HG03565 (cell line): ENCODE results near the gene DNAAF1.
"Not testable (repeated sequence)": the region's sequence is repeated elsewhere in the genome, so short reads cannot be mapped to it uniquely, and the experiment has no call there.

Source experiments
- ATAC-seq: cut with Tn5 transposase; IDR thresholded peaks from one replicate; pipeline ENCODE4 v1.9.1; 2021; ENCODE audit warnings: mild to moderate bottlenecking, moderate library complexity; ENCODE audit not compliant: unreplicated experiment

Gene DNAAF1

DNA sequence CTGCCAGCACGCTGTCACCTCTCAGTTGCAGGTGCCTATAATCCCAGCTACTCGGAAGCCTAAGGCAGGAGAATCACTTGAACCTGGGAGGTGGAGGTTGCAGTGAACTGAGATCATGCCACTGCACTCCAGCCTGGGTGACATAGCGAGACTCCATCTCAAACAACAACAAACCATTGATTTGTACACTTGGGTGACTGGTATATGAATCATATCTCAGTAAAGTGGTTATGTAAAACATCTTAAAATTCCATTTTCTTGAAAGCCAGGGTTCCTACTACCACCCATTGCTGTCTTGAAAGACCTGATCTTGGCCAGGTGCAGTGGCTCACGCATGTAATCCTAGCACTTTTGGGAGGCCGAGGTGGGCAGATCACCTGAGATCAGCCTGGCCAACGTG, 60.0 kb downstream of the DNAAF1 start:
- ATAC-seq: not testable (repeated sequence)

DNA sequence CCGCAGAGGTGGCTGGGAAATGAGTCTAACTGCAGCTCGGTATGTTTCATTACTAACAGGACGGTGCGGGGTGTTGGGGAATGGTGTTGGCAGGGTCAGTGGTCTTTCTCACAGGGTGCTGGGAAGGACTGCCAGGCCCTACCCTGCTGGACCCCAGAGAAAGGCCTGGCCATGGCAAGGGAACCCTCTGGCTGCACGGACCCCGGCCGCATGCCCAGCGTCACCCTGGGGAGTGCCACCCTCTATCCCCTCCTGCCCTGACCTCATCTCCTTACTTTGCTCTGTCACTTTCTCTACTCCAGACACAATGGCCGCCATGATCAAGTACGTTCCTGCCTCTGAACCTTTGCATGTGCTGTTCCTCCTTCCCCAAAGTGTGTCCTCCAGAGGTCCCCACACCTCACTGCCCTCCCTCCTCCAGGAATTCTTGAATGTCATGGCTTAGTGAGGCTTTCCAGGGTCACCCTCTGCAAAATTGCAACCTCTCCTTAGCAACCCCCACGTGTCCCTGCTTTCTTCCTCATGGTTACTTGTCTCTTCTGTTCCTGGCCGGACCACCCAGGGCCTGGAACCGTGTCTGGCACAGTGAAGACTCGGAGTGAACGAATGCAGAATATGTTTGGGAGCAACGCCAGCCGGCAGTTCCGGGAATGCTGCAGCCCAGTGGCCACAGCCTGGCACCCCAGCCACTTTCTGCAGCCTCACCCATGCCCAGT, 61.0 kb downstream of the DNAAF1 start:
- no peak for ATAC-seq

DNA sequence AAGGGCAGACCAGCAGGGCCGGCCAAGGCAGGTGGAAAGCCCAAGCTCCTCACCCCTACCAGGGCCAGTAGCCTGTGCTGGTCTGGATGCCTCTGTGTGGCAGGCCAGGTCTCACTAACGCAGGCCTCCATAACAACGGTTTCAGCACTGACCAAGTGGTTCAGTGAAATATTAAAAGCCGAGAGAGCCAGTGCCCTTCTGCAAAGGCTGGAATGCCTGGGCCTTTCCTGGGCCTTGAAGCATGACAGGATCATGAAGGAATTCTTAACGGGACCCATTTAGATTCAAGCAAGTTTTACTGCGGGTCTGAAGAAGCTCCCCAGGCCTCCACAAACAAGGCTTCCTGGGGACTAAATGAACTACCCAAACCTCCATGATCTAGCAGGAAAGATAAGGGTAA, 62.1 kb downstream of the DNAAF1 start:
- ATAC-seq: no peak

DNA sequence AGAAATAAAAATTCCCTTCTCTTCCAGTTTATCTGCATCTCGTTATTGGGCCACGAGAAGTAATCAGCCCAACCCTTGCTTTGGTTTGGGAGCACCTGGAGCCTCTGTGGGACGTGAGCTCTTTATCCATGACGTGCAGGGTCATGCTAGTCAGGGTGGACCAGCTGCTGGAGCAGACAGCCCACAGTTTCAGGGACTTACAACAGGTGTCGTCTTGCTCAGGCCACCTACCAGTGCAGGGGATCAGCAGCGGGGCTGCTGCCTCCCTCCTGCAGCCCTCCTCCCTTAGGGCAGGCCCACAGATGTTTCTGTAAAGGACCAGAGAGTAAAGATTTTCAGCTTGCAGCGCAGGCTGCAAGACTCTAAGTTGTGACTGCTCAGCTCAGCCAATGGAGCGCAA, 62.8 kb downstream of the DNAAF1 start:
- no peak for ATAC-seq

DNA sequence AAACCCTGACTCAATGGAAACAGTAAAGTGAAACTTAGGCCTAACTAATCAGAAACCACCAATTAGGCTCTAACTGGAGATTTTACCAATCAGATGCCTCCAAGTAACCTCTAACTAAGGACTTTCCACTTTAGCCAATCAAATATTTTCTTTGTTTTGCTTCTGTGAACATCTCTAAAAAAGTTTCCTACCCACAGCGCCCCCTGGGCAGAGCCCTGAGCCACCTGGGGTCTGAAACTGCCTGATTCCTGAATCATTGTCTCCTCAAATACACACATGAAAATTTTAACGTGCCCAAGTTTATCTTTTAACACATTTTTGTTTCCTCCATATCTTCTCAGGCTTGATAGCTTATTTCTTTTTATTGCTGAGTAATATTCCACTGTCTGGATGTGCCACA, 64.9 kb downstream of the DNAAF1 start:
- no peak for ATAC-seq

DNA sequence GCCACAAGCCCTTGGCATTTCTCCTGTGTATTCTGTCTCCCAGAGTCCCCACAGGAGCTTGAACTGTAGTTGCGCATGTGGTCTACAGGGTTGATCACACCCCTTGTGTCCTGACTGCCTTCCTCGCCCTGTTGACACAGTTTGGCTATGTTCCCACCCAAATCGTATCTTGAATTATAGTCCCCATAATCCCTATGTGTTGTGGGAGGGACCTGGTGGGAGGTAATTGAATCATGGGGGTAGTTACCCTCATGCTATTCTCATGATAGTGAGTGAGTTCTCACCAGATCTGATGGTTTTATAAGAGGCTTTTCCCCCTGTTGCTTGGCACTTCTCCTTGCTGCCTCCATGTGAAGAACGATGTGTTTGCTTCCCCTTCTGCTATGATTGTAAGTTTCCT, 67.0 kb downstream of the DNAAF1 start:
- no peak for ATAC-seq

DNA sequence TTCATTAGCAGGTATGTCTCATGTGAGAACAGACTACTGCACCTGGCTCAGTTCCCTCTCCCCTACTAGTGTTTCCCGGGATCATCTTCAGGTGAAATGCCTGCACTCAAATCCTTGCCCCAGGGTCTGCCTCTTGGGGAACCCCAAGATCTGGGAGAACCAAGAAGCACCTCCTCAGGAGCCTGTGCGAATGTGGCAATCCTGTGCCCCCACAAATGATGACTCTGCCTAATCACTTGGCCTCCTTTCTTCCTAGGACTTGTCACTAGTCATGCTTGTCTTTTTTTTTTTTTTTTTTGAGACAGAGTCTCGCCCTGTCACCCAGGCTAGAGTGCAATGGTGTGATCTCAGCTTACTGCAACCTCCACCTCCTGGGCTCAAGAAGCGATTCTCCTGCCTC, 67.5 kb downstream of the DNAAF1 start:
- no peak for ATAC-seq

DNA sequence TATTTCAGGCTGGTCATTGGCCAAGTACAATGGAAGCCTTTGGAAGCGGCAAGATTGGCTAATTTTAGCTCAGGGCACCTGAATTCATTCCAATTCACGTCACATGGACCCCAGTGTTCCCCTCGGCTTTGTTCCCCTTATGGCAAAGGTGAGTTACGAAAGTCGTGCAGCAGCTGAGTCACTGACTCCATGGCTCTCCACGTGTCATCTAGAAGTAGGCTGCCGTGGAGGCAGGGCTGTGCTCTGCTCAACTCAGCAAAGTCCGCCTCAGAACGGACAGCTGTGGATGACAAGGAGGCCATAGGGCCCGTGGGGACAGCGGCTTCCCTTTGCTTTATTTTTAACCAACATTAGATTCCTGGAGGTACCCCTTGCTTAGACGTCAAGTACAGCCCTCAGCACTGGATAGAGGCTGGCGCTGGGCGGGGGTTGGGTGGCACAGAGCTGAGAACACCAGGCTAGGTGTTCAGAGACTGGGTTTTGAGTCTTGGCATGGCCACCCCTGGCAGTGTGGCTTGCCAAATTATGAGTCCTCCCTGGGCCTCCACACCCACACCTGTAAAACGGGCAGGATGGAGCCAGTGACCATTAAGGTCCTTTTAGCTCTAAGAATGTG, 69.5 kb downstream of the DNAAF1 start:
- ATAC-seq: no peak

DNA sequence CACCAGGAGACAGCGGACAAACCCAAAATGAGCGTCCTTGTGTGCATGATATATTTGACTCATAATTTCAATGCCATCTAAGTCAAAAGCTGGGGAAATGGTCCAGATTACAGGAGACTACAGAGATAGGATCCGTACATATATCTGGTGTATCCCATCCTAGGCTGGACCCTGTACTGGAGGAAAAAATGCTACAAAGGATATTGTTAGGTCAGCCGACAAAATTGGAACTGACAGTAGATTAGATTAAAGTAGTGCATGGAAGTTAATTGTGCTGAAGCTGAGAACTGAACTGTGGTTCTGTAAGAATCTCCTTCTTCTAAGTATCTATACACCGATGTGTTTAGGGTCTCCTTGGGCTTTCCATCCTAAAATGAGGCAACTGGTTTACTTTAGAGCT, 70.4 kb downstream of the DNAAF1 start:
- no peak for ATAC-seq

DNA sequence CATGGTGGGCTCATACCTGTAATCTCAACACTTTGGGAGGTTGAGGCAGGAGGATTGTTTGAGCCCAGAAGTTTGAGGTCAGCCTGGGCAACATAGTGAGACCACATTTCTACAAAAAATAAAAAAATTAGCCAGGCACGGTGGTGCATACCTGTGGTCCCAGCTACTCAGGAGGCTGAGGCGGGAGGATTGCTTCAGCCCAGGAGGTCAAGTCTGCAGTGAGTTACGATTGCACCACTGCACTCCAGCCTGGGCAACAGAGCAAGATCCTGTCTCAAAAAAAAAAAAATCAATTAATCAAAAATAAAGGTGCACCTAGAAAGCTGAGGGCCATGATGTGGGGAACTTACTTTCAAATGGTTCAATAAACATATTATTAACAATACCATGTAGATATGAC, 71.0 kb downstream of the DNAAF1 start:
- not testable (repeated sequence) for ATAC-seq

DNA sequence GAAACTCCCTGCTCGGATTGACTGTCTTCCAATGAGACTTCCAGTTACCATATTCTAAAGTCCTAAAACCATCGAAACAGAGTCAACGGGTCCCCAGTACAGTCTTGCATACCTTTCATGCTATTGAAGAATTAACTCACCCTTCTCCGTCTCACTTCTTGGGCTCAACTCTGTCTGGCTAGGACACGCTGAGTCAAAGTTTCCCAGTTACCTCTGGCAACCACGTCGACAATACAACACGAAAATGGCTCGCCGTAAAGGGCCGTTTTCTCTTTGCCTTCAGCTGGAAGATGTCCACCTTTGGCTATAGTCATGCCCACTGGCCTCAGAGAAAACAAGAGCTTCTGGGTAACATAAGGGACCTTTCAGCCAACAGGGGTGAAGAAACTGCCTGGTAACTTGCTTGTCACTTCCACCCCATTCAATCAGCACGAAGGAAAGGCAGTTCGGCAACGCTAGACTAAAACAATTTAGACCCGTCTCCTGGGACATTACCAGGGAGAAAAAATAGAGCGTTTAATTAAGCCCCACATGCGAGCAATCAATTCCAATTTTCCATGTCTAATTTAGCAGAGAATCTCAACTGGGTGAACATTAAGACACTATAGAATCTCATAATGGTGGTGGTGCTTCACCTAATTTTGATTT, 73.2 kb downstream of the DNAAF1 start:
- ATAC-seq: no peak

DNA sequence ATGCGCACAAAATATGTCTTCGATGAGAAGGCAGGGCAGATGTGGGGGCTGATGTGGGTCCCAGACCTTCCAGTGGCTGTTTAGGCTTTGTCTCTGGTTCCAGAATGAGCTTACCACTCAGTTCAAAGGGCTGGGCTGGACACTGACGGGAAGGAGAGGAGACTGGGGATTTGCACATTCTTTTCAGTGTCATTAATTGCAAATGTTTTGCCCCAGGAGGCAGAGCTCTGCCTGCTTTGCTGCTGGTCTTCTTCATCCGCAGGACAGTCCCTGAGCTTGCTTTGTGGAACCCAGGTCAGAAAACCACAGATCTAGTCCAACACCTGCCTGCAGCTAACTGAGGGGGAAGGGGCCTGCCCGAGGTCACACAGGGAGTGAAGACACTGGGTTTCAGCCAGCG, 73.8 kb downstream of the DNAAF1 start:
- no peak for ATAC-seq

DNA sequence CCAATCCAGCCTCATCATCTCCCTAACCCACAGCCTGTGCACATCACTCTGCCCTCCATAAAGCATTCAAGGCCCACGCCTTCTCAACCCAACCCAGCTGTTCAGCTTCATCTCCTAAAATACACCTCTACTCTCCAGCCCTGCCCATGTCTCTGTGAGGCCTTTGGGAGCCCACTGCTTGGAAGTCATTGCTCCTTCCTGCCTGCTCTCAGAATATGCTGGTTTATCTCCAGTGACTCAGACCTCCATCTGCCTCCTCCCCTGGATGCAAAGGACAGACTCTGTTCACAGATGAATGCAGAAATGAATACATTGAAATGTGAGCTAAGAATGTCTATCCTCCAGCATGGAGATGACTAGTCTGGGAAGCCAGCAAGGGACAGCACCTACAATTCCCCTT, 75.7 kb downstream of the DNAAF1 start:
- ATAC-seq: no peak

DNA sequence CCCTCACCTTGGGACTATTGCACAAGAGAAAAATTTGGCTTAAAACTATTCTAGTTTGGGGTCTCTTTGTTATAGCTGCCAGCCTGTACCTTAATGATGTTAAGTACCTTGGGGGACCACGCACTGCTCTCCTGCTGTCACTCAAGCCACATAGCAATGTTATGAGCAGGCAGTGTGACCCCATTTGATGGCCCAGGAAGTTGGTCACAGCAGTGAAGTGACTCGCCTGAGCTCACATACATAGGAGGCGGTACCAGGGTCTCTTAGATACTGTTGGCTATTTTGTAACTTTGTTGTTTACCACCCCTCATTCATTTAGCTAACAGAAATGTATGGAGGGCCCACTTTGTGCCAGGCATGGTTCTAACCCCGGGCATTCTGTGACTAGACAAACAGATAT, 78.3 kb downstream of the DNAAF1 start:
- no peak for ATAC-seq

DNA sequence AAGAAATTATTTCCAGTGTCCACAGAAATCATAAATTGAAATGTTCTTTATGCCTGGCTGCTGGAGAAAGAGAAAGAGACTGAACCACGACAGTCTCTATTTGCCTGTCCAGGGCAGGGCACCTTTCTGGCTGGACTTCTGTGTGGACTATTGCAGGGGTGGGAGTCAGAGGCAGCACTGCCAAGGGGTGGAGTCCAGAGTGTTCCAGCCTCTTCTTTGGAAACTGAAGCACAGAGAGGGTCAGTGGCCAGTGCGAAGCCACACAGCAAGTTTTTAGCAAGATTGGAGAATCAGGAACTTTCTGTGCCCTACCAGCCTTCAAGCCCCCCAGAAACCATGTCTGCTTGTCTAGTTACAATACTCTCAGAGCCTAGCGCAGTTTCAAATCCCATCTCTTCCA, 79.4 kb downstream of the DNAAF1 start:
- no peak for ATAC-seq

DNA sequence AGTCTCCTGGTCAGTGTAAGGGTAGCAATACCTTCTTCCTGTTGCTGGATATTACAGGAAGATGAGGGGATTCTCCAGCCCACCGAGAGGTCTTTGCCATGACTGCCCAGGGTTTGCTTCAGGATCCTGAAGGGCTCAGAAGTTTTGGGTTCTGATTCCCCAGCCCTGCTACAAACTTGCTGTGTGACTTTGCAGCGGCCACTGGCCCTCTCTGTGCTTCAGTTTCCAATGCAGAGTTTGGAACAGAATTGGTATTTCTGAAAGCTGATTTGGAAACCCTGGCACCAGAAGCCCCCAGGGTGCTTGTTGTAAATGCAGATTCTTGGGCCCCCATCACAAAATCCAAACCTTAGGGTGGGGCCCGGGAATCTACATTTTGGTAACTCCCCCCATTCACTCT, 80.0 kb downstream of the DNAAF1 start:
- no peak for ATAC-seq

DNA sequence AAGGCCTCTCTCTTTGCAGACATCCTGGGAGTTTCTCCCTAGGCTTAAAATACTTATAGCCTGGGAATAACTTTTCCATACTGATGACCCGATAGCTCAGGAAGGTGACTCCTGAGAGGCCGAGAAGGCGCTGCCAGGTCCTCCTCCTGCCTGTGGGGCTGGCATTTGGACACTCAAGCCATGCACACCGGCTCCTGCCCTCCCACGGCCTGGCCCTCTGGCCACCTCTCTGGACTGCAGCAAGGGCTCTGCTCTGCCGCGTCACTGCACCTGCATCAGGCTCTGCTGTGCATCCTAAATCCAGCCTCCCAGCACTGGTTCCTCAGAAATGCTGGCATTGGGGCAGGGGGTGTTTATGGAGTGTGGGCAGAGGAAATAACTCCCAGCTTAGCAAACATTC, 80.5 kb downstream of the DNAAF1 start:
- ATAC-seq: no peak

DNA sequence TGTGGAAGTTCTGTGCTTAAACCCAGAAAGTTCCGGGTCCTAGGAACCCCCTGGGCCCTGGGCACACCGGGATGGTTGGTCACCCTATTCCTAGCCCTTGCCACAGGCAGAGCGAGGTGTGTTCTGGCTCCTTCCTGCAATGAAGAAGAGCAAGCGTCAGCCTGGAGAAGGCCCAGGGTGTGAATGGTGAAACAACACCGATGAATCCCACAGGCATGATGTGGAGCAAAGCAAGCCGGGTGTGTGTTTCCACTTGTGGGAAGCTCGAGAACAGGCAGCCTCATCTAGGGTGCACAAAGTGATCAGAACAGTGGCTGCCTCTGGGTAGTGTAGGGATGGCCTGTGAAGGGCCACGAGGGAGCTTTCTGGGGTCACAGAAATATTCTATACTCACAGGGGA, 80.9 kb downstream of the DNAAF1 start:
- ATAC-seq: no peak
